Activated CD4-positive, alpha-beta T cell treated with anti-CD3 and anti-CD28 coated beads, Interleukin-2, amount 10 ng/mL, durations not matched to agents 24 days and 14 days (primary cell): ENCODE data around the gene FGFRL1. TPM values are rescaled to one million over a fixed set of nuclear protein-coding genes. Genes with fewer than 3 reads are reported as not detected.
"Not testable (repeated sequence)": the region's sequence is repeated elsewhere in the genome, so short reads cannot be mapped to it uniquely, and the experiment has no call there.

Source experiments
- DNase-seq: peaks from one replicate; pipeline ENCODE4 v3.0.0; 2022
- H3K27ac Mint-ChIP-seq: one replicate; pipeline ENCODE4 v1.8.0; 2022; ENCODE audit warnings: mild to moderate bottlenecking, mixed read lengths
- H3K27me3 Mint-ChIP-seq: one replicate; pipeline ENCODE4 v1.8.0; 2022; ENCODE audit warnings: mixed read lengths
- H3K36me3 Mint-ChIP-seq: one replicate; pipeline ENCODE4 v1.8.0; 2022; ENCODE audit warnings: low read depth, mild to moderate bottlenecking, mixed read lengths
- H3K4me1 Mint-ChIP-seq: one replicate; pipeline ENCODE4 v1.8.0; 2021; ENCODE audit warnings: mixed read lengths
- H3K4me3 Mint-ChIP-seq: one replicate; pipeline ENCODE4 v1.8.0; 2022; ENCODE audit warnings: mild to moderate bottlenecking, moderate library complexity, mixed read lengths
- H3K9me3 Mint-ChIP-seq: one replicate; pipeline ENCODE4 v1.8.0; 2021; ENCODE audit warnings: mixed read lengths
- intact Hi-C: fragments of 100-400 bp; cut with micrococcal nuclease; formaldehyde crosslinking; loops from one replicate; pipeline ENCODE4 v1.15.1; 2023
- total RNA-seq: library from RNA; stranded (reverse); gene quantifications from 2 replicates; pipeline ENCODE4 v1.2.3, GENCODE V29; 2022

FGFRL1 gene
- total RNA-seq, 1 donor from 2014 or later: 18.9 TPM

DNA sequence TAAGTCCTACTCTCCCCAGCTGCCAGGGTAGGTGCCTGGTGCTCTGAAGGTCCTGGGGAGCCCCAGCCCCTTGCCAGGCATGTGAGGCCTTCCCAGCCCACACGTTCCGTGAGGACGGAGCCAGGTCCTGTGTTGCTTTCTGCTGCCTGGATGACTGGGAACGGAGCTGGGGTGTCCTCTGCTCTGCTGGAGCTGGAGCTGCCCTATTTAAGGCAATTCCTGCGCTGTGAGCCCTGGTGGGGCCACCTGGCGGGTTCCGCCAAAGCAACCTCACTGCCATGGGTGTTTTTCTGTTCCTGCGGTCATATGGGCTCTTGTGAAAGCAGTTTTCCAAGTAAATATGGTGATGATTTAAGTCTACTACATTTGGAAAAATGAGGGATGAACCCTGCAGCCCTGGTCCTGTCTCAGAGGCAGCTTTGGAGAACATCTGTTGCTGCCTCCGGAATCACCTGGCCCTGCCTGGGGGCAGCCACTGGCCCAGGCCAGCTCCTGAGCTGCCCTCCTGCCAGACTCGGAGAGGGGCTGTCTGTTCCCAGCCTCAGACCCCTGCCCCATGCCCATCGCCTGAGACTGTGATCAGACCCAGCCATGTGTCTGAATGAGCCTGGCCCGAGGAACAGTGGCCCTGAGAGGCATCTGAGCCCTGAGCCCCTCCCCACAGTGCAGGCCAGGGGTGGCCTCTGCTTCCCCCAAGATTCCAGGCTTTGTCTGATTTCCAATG is 33.2 kb downstream of the FGFRL1 start:
- peaks cover 18% of the 10 kb centered on the region for H3K27me3 Mint-ChIP-seq
- H3K9me3 Mint-ChIP-seq: no peaks in the 10 kb centered on the region
- DNase-seq: no peak
- H3K4me3 Mint-ChIP-seq: no peak overlapping the region
- H3K4me1 Mint-ChIP-seq: peaks cover 3% of the 10 kb centered on the region
- H3K27ac Mint-ChIP-seq: no peak overlapping the region
- peaks cover 2% of the 10 kb centered on the region for H3K36me3 Mint-ChIP-seq
- intact Hi-C loops: no loop called here

DNA sequence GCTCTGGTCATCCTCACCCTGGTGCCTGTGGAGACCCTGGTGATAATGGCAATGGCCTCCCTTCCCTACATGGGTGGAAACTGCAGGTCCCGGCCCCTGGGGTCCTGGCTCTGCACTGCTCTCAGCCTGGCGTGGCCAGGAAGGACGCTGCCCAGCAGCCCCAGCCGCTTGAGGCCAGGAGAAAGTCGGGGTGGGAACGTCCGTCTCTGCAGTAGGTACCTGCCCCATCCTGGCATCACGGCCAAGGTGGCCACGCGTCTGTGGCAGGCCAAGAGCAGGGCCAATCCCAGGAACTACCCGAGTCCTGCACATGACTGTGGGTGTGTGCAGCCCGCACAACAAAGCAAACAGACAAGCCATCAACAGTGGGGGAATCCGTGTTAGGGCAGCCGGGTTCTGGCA is 33.8 kb downstream of the FGFRL1 start:
- H3K4me3 Mint-ChIP-seq: no peak overlapping the region
- H3K4me1 Mint-ChIP-seq: peaks cover 3% of the 10 kb centered on the region

DNA sequence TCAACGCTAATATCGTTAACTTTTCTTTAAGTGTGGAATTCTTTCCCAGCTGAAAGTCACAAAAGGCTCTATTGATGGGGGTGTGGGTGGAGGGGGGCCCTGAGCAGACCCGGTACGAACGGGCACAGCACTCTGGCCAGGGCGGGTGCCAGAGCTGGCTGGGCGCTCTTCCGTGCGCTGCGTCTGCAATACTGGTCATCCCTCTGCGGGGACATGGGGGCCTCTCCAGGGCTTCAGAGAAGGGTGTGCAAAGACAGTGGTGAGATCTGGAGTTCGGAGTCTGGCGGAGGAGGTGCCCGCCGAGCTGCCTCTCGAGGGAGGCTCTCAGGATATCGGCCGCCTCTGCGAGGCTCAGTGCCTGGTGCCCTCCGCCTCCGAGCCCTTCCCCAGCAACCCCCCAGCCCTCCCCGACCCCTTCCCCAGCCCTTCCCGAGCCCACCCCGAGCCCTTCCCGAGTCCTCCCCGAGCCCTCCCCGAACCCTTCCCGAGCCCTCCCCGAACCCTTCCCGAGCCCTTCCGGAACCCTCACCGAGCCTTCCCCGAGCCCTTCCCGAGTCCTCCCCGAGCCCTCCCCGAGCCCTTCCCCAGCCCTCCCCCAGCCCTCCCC is 34.3 kb downstream of the FGFRL1 start:
- no peaks in the 10 kb centered on the region for H3K9me3 Mint-ChIP-seq
- intact Hi-C loops: no loop called here
- peaks cover 18% of the 10 kb centered on the region for H3K27me3 Mint-ChIP-seq
- peaks cover 3% of the 10 kb centered on the region for H3K4me1 Mint-ChIP-seq
- H3K36me3 Mint-ChIP-seq: peaks cover 2% of the 10 kb centered on the region
- H3K4me3 Mint-ChIP-seq: no peak overlapping the region
- DNase-seq: no peak
- no peak overlapping the region for H3K27ac Mint-ChIP-seq

More for the DNA sequence above, 33.8 kb downstream of the FGFRL1 start:
- intact Hi-C loops: no loop called here
- DNase-seq: no peak
- Mint-ChIP-seq H3K36me3 (peaks cover 2% of the 10 kb centered on the region), H3K27me3 (peaks cover 18% of the 10 kb centered on the region), H3K9me3 (no peaks in the 10 kb centered on the region), H3K27ac (no peak overlapping the region)

- intact Hi-C loops, H3K4me1 Mint-ChIP-seq, H3K36me3 Mint-ChIP-seq, H3K27ac Mint-ChIP-seq, H3K4me3 Mint-ChIP-seq, DNase-seq, H3K9me3 Mint-ChIP-seq: not testable (repeated sequence)
- H3K27me3 Mint-ChIP-seq: peaks cover 18% of the 10 kb centered on the region
These were observed 35.2 kb downstream of the FGFRL1 start for GRCh38 chr4:1046581-1047011.

DNA sequence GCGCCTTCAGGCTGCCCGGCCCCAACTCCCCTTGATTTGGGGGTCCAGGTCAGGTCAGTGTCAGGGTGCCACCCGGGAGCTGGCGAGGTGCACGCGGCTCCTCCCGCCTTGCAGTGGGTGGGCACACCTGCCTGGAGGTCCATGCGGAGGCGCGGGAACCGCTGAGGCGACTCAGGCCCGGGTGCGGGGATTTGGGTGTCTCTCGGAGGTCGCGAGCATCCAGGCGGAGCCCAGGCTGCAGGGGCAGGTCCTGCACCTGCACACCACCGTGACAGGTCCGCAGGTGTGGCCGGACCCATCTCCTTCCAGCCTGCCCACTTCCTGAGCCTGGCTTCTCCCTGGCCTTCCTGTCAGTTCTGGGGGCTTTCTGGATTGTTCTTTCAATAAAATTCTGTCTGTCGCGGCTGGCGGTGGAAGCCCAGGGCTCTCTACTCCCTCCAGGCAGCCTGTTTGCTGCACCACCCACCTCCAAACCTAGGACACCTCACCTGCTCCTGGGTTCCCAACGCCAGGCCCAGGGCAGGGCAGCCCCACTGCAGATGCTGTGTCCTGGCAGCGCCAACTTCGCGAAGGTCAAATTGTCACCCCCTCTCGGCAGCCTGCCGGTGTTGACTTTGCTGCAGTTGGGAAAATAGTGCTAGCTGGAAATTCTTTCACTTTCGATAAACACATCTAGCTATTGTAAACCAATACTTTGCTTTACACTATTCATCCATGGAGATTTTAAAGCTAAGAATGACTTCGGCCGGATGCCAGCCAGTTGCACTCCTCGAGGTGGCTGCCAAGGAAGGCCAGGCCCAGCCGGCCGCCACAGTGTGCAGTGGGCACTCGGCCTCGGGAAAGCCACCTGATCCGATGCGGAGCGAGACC is 35.9 kb downstream of the FGFRL1 start:
- no peak overlapping the region for H3K27ac Mint-ChIP-seq
- peaks cover 3% of the 10 kb centered on the region for H3K4me1 Mint-ChIP-seq
- H3K4me3 Mint-ChIP-seq: no peak overlapping the region
- no peaks in the 10 kb centered on the region for H3K9me3 Mint-ChIP-seq
- H3K36me3 Mint-ChIP-seq: peaks cover 2% of the 10 kb centered on the region
- intact Hi-C loops: no loop called here
- DNase-seq: no peak
- H3K27me3 Mint-ChIP-seq: peaks cover 20% of the 10 kb centered on the region

- peaks cover 22% of the 10 kb centered on the region for H3K27me3 Mint-ChIP-seq
- peaks cover 2% of the 10 kb centered on the region for H3K36me3 Mint-ChIP-seq
- no peak for DNase-seq
- no peak overlapping the region for H3K4me3 Mint-ChIP-seq
- no peaks in the 10 kb centered on the region for H3K9me3 Mint-ChIP-seq
- no peak overlapping the region for H3K27ac Mint-ChIP-seq
- intact Hi-C loops: no loop called here
- H3K4me1 Mint-ChIP-seq: peaks cover 2% of the 10 kb centered on the region
These were observed 36.7 kb downstream of the FGFRL1 start for GRCh38 chr4:1047976-1048772.

DNA sequence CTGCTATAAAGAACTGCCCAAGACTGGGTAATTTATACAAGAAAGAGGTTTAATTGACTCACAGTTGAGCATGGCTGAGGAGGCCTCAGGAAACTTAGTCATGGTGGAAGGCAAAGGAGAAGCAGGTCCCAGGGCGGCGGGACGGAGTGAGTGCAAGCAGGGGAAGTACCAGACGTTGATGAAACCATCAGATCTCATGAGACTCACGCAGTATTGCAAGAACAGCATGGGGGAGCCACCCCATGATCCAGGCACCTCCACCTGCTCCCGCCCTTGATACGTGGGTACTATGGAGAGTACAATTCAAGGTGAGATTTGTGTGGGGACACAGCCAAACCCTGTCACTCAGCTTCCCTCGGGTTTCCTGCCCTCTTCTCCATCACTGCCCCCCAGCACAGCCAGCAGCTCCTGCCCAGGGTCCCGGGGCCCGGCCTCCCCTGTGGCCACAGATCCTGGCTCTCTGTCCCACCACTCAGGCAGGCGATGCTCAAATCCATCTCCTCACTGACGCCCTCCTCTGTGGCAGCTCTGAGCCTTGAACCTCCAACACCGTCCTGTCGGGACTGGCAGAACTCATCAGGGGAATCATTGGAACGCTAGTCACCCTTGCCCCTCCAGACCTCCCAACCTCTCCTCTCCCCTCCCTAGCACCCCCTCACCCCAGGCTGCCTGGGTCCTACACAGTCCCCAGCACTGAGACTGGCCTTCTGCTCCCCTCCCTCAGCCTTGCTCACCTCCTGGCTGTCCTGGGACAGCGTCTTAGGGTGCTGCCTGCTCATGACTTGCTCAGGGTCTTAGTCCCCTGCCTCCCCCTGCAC is 37.6 kb downstream of the FGFRL1 start:
- Mint-ChIP-seq H3K36me3 (peaks cover 2% of the 10 kb centered on the region), H3K27ac (no peak overlapping the region), H3K9me3 (no peaks in the 10 kb centered on the region), H3K4me1 (no peaks in the 10 kb centered on the region), H3K4me3 (no peak overlapping the region), H3K27me3 (peaks cover 22% of the 10 kb centered on the region)
- intact Hi-C loops: no loop called here
- DNase-seq: no peak

GRCh38 chr4:1049591-1049905 is 38.1 kb downstream of the FGFRL1 start:
- Mint-ChIP-seq H3K4me1 (no peaks in the 10 kb centered on the region), H3K9me3 (no peaks in the 10 kb centered on the region), H3K36me3 (peaks cover 2% of the 10 kb centered on the region), H3K27me3 (peaks cover 21% of the 10 kb centered on the region), H3K27ac (no peak overlapping the region), H3K4me3 (no peak overlapping the region)
- intact Hi-C loops: no loop called here
- no peak for DNase-seq

DNA sequence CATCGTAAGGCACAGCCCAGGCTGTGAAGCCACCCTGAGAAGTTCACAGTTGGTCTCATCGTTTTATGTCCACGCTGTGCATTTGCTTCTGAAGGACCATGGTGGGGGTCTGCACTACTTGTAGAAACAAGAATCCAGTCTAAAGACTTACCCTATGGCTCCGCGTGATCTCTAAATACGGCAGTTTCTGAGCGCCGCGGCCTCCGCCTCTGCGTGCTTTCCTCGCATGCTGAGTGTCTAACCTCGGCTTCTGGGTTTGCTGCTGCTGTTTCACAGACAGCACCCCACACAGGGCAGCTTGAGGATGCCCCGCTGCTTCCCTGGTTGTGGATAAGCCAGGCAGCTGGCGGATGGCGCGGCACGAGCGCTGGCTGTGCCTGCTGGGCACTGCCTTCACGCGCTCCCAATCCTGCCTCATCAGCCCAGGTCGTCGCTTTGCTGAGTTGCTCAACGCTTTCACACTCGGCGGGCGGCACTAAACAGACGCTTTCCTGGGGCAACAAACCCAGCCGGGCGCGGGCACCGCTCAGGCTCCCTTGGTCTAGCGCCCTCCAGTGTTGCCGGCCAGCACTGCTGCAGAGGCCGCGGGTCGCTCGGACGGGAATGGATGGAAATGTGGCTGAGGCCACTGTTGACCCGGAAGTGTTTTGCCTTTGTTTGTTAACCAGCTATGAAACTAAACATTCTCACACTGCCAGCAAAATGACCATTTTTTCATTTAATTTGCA is 39.2 kb downstream of the FGFRL1 start:
- Mint-ChIP-seq H3K27ac (no peak overlapping the region), H3K4me3 (no peak overlapping the region)
- intact Hi-C loops: no loop called here

GRCh38 chr4:1051472-1051871 is 40.0 kb downstream of the FGFRL1 start:
- Mint-ChIP-seq H3K27me3 (peaks cover 20% of the 10 kb centered on the region), H3K9me3 (no peaks in the 10 kb centered on the region), H3K4me3 (no peak overlapping the region), H3K4me1 (peaks cover 8% of the 10 kb centered on the region), H3K27ac (no peak overlapping the region), H3K36me3 (peaks cover 2% of the 10 kb centered on the region)
- no peak for DNase-seq
- intact Hi-C loops: no loop called here

More for the DNA sequence above, 39.2 kb downstream of the FGFRL1 start:
- Mint-ChIP-seq H3K27me3 (peaks cover 15% of the 10 kb centered on the region), H3K9me3 (no peaks in the 10 kb centered on the region), H3K36me3 (peaks cover 2% of the 10 kb centered on the region), H3K4me1 (peaks cover under 1% of the 10 kb centered on the region)
- no peak for DNase-seq

DNA sequence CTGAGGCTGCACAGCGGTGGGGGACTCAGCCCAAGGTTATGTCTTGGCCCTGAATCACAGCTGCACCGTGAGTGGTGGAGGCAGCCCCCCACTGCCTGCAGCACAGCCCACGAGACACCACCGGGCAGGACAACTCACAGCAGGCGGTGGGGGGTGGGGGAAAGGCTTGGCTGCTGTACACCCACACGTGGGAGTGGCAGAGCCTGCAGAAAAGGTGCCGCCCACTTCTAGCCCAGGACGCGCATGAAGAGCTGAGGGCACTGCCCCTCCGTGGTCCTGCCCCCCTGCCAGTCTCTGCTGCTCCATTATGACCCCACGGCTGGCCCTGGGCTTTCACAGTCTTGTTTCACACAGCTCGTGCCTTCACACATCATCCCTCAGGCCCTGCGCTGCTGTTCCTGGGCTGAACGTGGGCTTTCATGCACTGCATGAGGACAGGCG is 40.8 kb downstream of the FGFRL1 start:
- peaks cover 8% of the 10 kb centered on the region for H3K4me1 Mint-ChIP-seq
- H3K27ac Mint-ChIP-seq: no peak overlapping the region
- intact Hi-C loops: no loop called here
- H3K36me3 Mint-ChIP-seq: no peaks in the 10 kb centered on the region
- no peak overlapping the region for H3K4me3 Mint-ChIP-seq
- DNase-seq: no peak
- H3K27me3 Mint-ChIP-seq: peaks cover 17% of the 10 kb centered on the region
- H3K9me3 Mint-ChIP-seq: no peaks in the 10 kb centered on the region

GRCh38 chr4:1053080-1053661 is 41.7 kb downstream of the FGFRL1 start:
- Mint-ChIP-seq H3K9me3 (no peaks in the 10 kb centered on the region), H3K4me1 (peaks cover 8% of the 10 kb centered on the region), H3K4me3 (no peak overlapping the region), H3K27ac (no peak overlapping the region), H3K27me3 (peaks cover 14% of the 10 kb centered on the region), H3K36me3 (no peaks in the 10 kb centered on the region)
- no peak for DNase-seq
- intact Hi-C loops: no loop called here
